C4-2B (cell line): ENCODE results near the gene PMM2.

Source experiments
- CTCF ChIP-seq: fragments of 450-650 bp; conservative IDR thresholded peaks from 2 replicates; pipeline ENCODE4 v1.5.1; 2017; ENCODE audit warnings: mild to moderate bottlenecking
- ZFX ChIP-seq: fragments of 450-650 bp; IDR thresholded peaks from 2 replicates; pipeline ENCODE4 v1.6.1; 2017

- TF ChIP-seq CTCF, result no peak
- TF ChIP-seq ZFX, result no peak
Measured at GRCh38 chr16:8763899-8764298, 33.7 kb upstream of the PMM2 start.
